Mammary epithelial cell (primary cell): Measurements from ENCODE around the gene KRTAP5-2.

Source experiments
- CTCF ChIP-seq, 2 donors: IDR thresholded peaks in 1 of 2; conservative IDR thresholded peaks in 1 of 2; 2 replicates each; pipeline ENCODE4 v1.5.1; 2011 to 2012; ENCODE audit warnings: inconsistent platforms in 2 of 2, low read length in 2 of 2, mild to moderate bottlenecking in 2 of 2, control low read depth in 1 of 2, low read depth in 1 of 2; ENCODE audit not compliant: insufficient read depth in 1 of 2; ENCODE audit errors: extremely low read depth in 1 of 2
- EZH2 ChIP-seq: IDR thresholded peaks from 2 replicates; pipeline ENCODE4 v1.6.1; 2012; ENCODE audit warnings: low read length, inconsistent platforms, borderline replicate concordance

GRCh38 chr11:1553808-1554594 lies 44.1 kb downstream of the KRTAP5-2 start:
- TF ChIP-seq CTCF (conservative IDR thresholded peaks at IDR 0.05 in 1 of 2, IDR thresholded peaks at IDR 0.05 in 1 of 2; ENCODE audit: extremely low read depth in 1 of 2, insufficient read depth in 1 of 2, low read depth in 1 of 2, low read length in 2 of 2), result no peak
- TF ChIP-seq EZH2, result no peak
